H7 (cell line): ENCODE results near the gene CCDC15. TPM values are rescaled to one million over a fixed set of nuclear protein-coding genes. Genes with fewer than 3 reads are reported as not detected.

Experiments used
- total RNA-seq: library from RNA; depleted of rRNA; stranded (reverse); fragments of >200 nt; shearing (Covaris generic); gene quantifications from 2 replicates; pipeline ENCODE4 v1.2.3, GENCODE V29; 2014; rRNA removed

Gene CCDC15
- total RNA-seq, 1 experiment from 2014 or later, result 1.2 TPM

Other genes starting within 250 kb of the CCDC15 start
- gene NRGN, start 214.3 kb upstream of the CCDC15 start, total RNA-seq, result 0.80 and 0.85 TPM in 2 replicates
- 0.48 and 0.90 TPM in 2 replicates for gene VSIG2, start 201.9 kb upstream of the CCDC15 start, total RNA-seq
- 0.38 and 0.85 TPM in 2 replicates for gene ESAM, start 191.9 kb upstream of the CCDC15 start, total RNA-seq
- 10.3 and 18.3 TPM in 2 replicates for gene MSANTD2, start 153.8 kb upstream of the CCDC15 start, total RNA-seq
- gene ROBO3, start 88.8 kb upstream of the CCDC15 start, total RNA-seq, result 26.1 and 31.0 TPM in 2 replicates
- not detected in 2 replicates for gene ROBO4, start 56.3 kb upstream of the CCDC15 start, total RNA-seq
- not detected in 2 replicates for gene HEPN1, start 35.0 kb upstream of the CCDC15 start, total RNA-seq
- not detected in 2 replicates for gene HEPACAM, start 18.2 kb upstream of the CCDC15 start, total RNA-seq
- gene SLC37A2, start 109.1 kb downstream of the CCDC15 start, total RNA-seq, result 0.73 and 0.89 TPM in 2 replicates
- 22.7 and 31.9 TPM in 2 replicates for gene TMEM218, start 157.4 kb downstream of the CCDC15 start, total RNA-seq
- 1.6 and 2.2 TPM in 2 replicates for gene PKNOX2, start 210.5 kb downstream of the CCDC15 start, total RNA-seq